ENCODE measurements around the gene RHEB.

GRCh38 chr7:151431768-151432311 is 87.9 kb downstream of the RHEB start:
- TF ChIP-seq CTCF (IDR thresholded peaks at IDR 0.05) (no peak), POLR2A (IDR thresholded peaks at IDR 0.05) (no peak)
